ENCODE results near the gene ENPP1.
A peak's percentile ranks its signal among the peaks of the same experiment; 100 is the strongest.

ENPP1 gene

GRCh38 chr6:131782764-131783163 lies 25.1 kb upstream of the ENPP1 start:
- DNase-seq (ENCODE audit: low read depth): peak; percentile 50
- TF ChIP-seq, protein P1, sequence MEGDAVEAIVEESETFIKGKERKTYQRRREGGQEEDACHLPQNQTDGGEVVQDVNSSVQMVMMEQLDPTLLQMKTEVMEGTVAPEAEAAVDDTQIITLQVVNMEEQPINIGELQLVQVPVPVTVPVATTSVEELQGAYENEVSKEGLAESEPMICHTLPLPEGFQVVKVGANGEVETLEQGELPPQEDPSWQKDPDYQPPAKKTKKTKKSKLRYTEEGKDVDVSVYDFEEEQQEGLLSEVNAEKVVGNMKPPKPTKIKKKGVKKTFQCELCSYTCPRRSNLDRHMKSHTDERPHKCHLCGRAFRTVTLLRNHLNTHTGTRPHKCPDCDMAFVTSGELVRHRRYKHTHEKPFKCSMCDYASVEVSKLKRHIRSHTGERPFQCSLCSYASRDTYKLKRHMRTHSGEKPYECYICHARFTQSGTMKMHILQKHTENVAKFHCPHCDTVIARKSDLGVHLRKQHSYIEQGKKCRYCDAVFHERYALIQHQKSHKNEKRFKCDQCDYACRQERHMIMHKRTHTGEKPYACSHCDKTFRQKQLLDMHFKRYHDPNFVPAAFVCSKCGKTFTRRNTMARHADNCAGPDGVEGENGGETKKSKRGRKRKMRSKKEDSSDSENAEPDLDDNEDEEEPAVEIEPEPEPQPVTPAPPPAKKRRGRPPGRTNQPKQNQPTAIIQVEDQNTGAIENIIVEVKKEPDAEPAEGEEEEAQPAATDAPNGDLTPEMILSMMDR (conservative IDR thresholded peaks at IDR 0.05; ENCODE audit: low read depth, low read length): peak; percentile 43
- no peak overlapping the region for H3K4me3 ChIP-seq (ENCODE audit: low read depth, low read length)

DNA sequence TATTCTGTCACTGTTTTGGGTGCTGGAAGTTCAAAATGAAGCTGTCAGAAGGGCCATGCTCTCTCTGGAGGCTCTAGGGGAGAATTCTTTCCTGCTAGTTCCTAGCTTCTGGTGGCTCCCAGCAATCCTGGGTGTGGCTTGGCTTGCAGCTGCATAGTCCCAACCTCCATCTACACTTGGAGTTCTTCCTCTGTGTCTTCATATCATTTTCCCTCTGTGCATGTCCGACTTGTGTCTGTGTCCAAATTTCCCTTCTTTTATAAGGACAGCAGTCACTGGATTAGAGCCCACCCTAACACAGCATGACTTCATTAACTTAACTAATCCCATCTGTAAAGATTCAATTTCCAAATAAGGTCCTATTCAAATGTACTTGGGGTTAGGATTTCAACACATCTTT lies 23.3 kb upstream of the ENPP1 start:
- no peak for DNase-seq (ENCODE audit: low read depth)
- no peak overlapping the region for H3K4me3 ChIP-seq (ENCODE audit: low read depth, low read length)
- TF ChIP-seq, protein P1 (conservative IDR thresholded peaks at IDR 0.05; ENCODE audit: low read depth, low read length): no peak

DNA sequence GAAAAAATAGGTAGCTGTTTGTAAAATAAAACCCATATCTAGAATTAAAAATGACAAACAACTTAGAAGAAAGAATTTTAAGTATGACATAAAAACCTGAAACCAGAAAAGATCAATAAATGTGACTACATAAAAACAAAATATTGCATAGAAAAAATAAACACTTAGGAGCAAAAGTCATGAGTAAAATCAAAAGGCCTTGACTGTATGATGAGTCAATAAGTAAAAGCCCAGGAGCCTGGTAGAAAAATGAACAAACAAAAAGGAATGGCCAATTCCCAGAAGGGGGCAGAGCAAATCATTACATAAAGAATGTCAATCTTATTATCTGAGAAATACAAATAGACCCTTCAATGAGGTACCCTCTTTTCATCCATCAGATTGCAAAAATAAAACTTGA lies 20.7 kb upstream of the ENPP1 start:
- TF ChIP-seq, protein P1 (conservative IDR thresholded peaks at IDR 0.05; ENCODE audit: low read depth, low read length): no peak
- DNase-seq (ENCODE audit: low read depth): peak; percentile 34
- no peak overlapping the region for H3K4me3 ChIP-seq (ENCODE audit: low read depth, low read length)

- H3K4me3 ChIP-seq (ENCODE audit: low read depth, low read length): no peak overlapping the region
- TF ChIP-seq, protein P1 (conservative IDR thresholded peaks at IDR 0.05; ENCODE audit: low read depth, low read length): peak; percentile 52
- DNase-seq (ENCODE audit: low read depth): peak; percentile 51
Measured at GRCh38 chr6:131787766-131788712, 19.8 kb upstream of the ENPP1 start.

DNA sequence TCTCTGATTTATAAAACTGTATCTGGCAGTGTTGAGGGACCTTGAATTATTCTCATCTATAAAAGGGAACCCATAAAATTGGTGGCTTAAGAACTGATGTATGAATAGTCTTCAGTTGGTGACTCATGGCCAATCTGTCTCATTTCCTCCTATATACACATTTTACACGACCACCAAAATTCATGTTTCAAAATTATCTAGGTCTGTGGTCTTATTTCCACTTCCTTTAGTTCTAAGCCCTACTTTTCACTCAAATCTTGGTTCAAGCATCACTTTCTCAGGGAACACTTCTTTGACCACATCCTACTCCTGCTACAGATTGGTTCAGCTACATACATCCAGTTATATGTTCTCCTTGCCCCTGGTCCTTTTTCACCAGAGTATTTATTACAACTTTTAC lies 18.6 kb upstream of the ENPP1 start:
- H3K4me3 ChIP-seq (ENCODE audit: low read depth, low read length): no peak overlapping the region
- TF ChIP-seq, protein P1 (conservative IDR thresholded peaks at IDR 0.05; ENCODE audit: low read depth, low read length): no peak
- DNase-seq (ENCODE audit: low read depth): no peak

GRCh38 chr6:131791476-131791875 lies 16.3 kb upstream of the ENPP1 start:
- H3K4me3 ChIP-seq (ENCODE audit: low read depth, low read length): no peak overlapping the region
- TF ChIP-seq, protein P1 (conservative IDR thresholded peaks at IDR 0.05; ENCODE audit: low read depth, low read length): no peak
- no peak for DNase-seq (ENCODE audit: low read depth)

GRCh38 chr6:131792091-131792496 lies 15.7 kb upstream of the ENPP1 start:
- DNase-seq (ENCODE audit: low read depth): no peak
- no peak overlapping the region for H3K4me3 ChIP-seq (ENCODE audit: low read depth, low read length)

More at GRCh38 chr6:131792091-131792496, 15.7 kb upstream of the ENPP1 start:
- TF ChIP-seq, protein P1 (conservative IDR thresholded peaks at IDR 0.05; ENCODE audit: low read depth, low read length): no peak

Measured in choroid plexus epithelial cell (primary cell).